Endothelial cell of umbilical vein (primary cell): ENCODE data around the gene ROPN1. TPM values are rescaled to one million over a fixed set of nuclear protein-coding genes. Genes with fewer than 3 reads are reported as not detected.

Experiments
- BruUV-seq: library from RNA; stranded (reverse); fragments of 400-500 nt; replicated peaks from 2 replicates; lab custom pipeline; 2021; lab: Mats Ljungman, UMichigan
- CTCF ChIA-PET: fragments of 300-600, 350-600 bp; sonication (Branson Sonifier 250); formaldehyde crosslinking; loops from one replicate; lab custom pipeline; 2021; ENCODE audit warnings: antibody characterized with exemption, inconsistent platforms; lab: Charles Lee
- POLR2A ChIA-PET: fragments of 300-600, 350-600 bp; sonication (Branson Sonifier 250); formaldehyde crosslinking; loops from one replicate; lab custom pipeline; 2021; ENCODE audit warnings: antibody characterized with exemption, inconsistent platforms; lab: Charles Lee
- DNase-seq: peaks from one replicate; pipeline ENCODE4 v3.0.0-alpha.2; 2011; ENCODE audit warnings: low read depth, low spot score
- FAIRE-seq: peaks from 2 replicates; lab custom pipeline; 2011; peaks lifted over from hg19 to GRCh38; lab: Jason Lieb, UNC
- H2AFZ ChIP-seq: 2 replicates; pipeline ENCODE4 v1.6.0; 2012; ENCODE audit warnings: low read depth, low read length, control low read depth, inconsistent platforms
- H3K27ac ChIP-seq: 2 replicates; pipeline ENCODE4 v1.5.1; 2011; ENCODE audit warnings: low read depth, mild to moderate bottlenecking, control low read depth, low read length, moderate library complexity; ENCODE audit not compliant: insufficient read depth
- H3K27me3 ChIP-seq, 2 experiments: 2 replicates each; pipeline versions ENCODE4 v1.6.0 to v1.6.1; 2011; ENCODE audit warnings: low read length in 2 of 2, mixed read lengths in 1 of 2; ENCODE audit not compliant: control insufficient read depth in 2 of 2, insufficient read depth in 2 of 2
- H3K36me3 ChIP-seq, 2 experiments: 2 replicates in 1 of 2; 3 replicates in 1 of 2; pipeline ENCODE4 v1.5.1; 2011; ENCODE audit warnings: low read length in 2 of 2, mild to moderate bottlenecking in 1 of 2, moderate library complexity in 1 of 2; ENCODE audit not compliant: control insufficient read depth in 2 of 2, insufficient read depth in 2 of 2; ENCODE audit errors: extremely low read depth in 1 of 2
- H3K4me1 ChIP-seq: 3 replicates; pipeline ENCODE4 v1.5.1; 2011; ENCODE audit warnings: mild to moderate bottlenecking, low read length; ENCODE audit not compliant: control insufficient read depth, insufficient read depth; ENCODE audit errors: extremely low read depth
- H3K4me2 ChIP-seq: 2 replicates; pipeline ENCODE4 v1.6.1; 2011; ENCODE audit warnings: low read length, control low read depth, mixed read lengths; ENCODE audit not compliant: insufficient read depth
- H3K4me3 ChIP-seq, 3 experiments: fragments of 200-600 bp in 1 of 3; sonication (generic), shearing (Covaris generic) in 1 of 3; replicated peaks in 1 of 3; 2 replicates each; pipeline ENCODE4 v1.5.1; 2011 to 2016; ENCODE audit warnings: control low read depth in 3 of 3, low read length in 3 of 3, mild to moderate bottlenecking in 2 of 3, inconsistent platforms in 1 of 3, low read depth in 1 of 3, moderate library complexity in 1 of 3; ENCODE audit not compliant: insufficient read depth in 1 of 3
- H3K79me2 ChIP-seq: 2 replicates; pipeline ENCODE4 v1.6.0; 2012; ENCODE audit warnings: low read length, inconsistent platforms; ENCODE audit not compliant: control insufficient read depth, insufficient read depth
- H3K9ac ChIP-seq: replicated peaks from 2 replicates; pipeline ENCODE3; 2011; ENCODE audit warnings: low read length, control low read depth; ENCODE audit not compliant: insufficient read depth; ENCODE audit errors: extremely low read depth
- H3K9me1 ChIP-seq: replicated peaks from 3 replicates; pipeline ENCODE4 v1.6.0; 2011; ENCODE audit warnings: mild to moderate bottlenecking, low read length; ENCODE audit not compliant: control insufficient read depth, insufficient read depth; ENCODE audit errors: extremely low read depth
- H3K9me3 ChIP-seq: replicated peaks from 2 replicates; pipeline ENCODE4 v1.5.1; 2012; ENCODE audit warnings: low read length, inconsistent platforms; ENCODE audit not compliant: control insufficient read depth, insufficient read depth
- H4K20me1 ChIP-seq: replicated peaks from 2 replicates; pipeline ENCODE3; 2011; ENCODE audit warnings: mild to moderate bottlenecking, low read length; ENCODE audit not compliant: control insufficient read depth, insufficient read depth; ENCODE audit errors: extremely low read depth
- EZH2 ChIP-seq: IDR thresholded peaks from 2 replicates; pipeline ENCODE4 v1.6.1; 2012; ENCODE audit warnings: borderline replicate concordance, low read depth, mild to moderate bottlenecking, moderate library complexity, low read length, inconsistent platforms; ENCODE audit not compliant: severe bottlenecking
- GATA2 ChIP-seq: IDR thresholded peaks from 2 replicates; pipeline ENCODE4 v1.7.0; 2011; ENCODE audit warnings: low read depth, mild to moderate bottlenecking, moderate library complexity, mixed read lengths, low read length; ENCODE audit not compliant: insufficient read length, insufficient read depth
- MYC ChIP-seq: IDR thresholded peaks from one replicate; pipeline ENCODE4 v1.6.1; 2011; ENCODE audit warnings: mild to moderate bottlenecking, low read depth, low read length
- POLR2A ChIP-seq: IDR thresholded peaks from 2 replicates; pipeline ENCODE4 v1.6.1; 2012; ENCODE audit warnings: low read depth, mild to moderate bottlenecking, control low read depth, low read length
- POLR2AphosphoS5 ChIP-seq: IDR thresholded peaks from 2 replicates; pipeline ENCODE4 v1.6.1; 2012; ENCODE audit warnings: low read depth, mild to moderate bottlenecking, control low read depth, low read length, moderate library complexity; ENCODE audit not compliant: insufficient read depth
- dilution Hi-C: fragments of 300-500 bp; cut with MboI; formaldehyde crosslinking; loops from one replicate; pipeline ENCODE4 v1.15.0; 2019; ENCODE audit warnings: low sequenced_read_pairs; ENCODE audit not compliant: extremely low pct_ligation_motif_present
- intact Hi-C: fragments of 100-400 bp; cut with micrococcal nuclease; formaldehyde crosslinking; loops from one replicate; pipeline ENCODE4 v1.10.0; 2022
- polyA plus RNA-seq, 4 experiments: library from polyadenylated mRNA; depleted of rRNA in 3 of 4; stranded (reverse) in 3 of 4; unstranded in 1 of 4; fragments of >200 nt; gene quantifications; 2 replicates each; pipeline versions ENCODE4 v1.2.1 to v1.2.3, GENCODE V29; 2011 to 2012; ENCODE audit warnings: missing spikeins in 1 of 4
- total RNA-seq: library from RNA; stranded (reverse); gene quantifications from 2 replicates; pipeline ENCODE4 v1.2.3, GENCODE V29; 2021
- TF ChIP-seq, protein P1 (sequence below), 2 donors: IDR thresholded peaks; 1 replicate in 1 of 2; 2 replicates in 1 of 2; pipeline ENCODE4 v1.5.1; 2011; ENCODE audit warnings: low read length in 2 of 2, mild to moderate bottlenecking in 2 of 2, moderate library complexity in 2 of 2, control low read depth in 1 of 2, inconsistent platforms in 1 of 2, low read depth in 1 of 2; ENCODE audit not compliant: insufficient read depth in 1 of 2; ENCODE audit errors: extremely low read depth in 1 of 2
- TF ChIP-seq, protein P2 (sequence below): IDR thresholded peaks from 2 replicates; pipeline ENCODE4 v1.6.1; 2011; ENCODE audit not compliant: insufficient read depth, insufficient read length

The ROPN1 gene
- total and polyA plus RNA-seq, 2 donors (not counting 3 experiments of a cell fraction or from before 2014, with no cell fraction given), result not detected

DNA sequence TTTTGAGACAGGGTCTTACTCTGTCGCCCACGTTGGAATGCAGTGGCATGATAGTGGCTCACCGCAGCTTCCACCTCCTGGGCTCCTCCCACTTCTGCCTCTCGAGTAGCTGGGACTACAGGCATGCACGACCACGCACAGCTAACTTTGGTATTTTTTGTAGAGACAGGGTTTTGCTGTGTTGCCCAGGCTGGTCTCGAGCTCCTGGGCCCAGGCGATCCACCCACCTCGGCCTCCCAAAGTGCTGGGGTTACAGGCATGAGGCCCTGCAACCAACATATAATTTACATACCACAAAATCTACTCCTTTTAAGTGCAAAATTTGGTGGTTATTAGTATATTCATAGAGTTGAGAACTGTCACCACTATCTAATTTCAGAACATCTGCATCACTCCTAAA, 62.6 kb downstream of the ROPN1 start:
- no peaks in the 10 kb centered on the region for H3K27me3 ChIP-seq
- no peak overlapping the region for H3K9ac ChIP-seq
- POLR2A ChIA-PET, result no interaction called here
- H3K4me1 ChIP-seq, result no peaks in the 10 kb centered on the region
- intact Hi-C loops (no loop called here), dilution Hi-C loops (no loop called here)
- no peak overlapping the region for H3K4me2 ChIP-seq
- no peaks in the 10 kb centered on the region for H4K20me1 ChIP-seq
- H3K79me2 ChIP-seq, result no peaks in the 10 kb centered on the region
- H3K9me1 ChIP-seq, result no peaks in the 10 kb centered on the region
- CTCF ChIA-PET, result interaction anchor here (0.6 to 2.0 kb wide), 2 partner anchors 12 to 66 kb away, joined by 5 read pairs; no protein-coding TSS in a partner anchor
- DNase-seq, result no peak
- peaks cover 0 to 9% of the 10 kb centered on the region in 2 experiments for H3K36me3 ChIP-seq
- no peak overlapping the region for H3K4me3 ChIP-seq
- no peaks in the 10 kb centered on the region for H3K9me3 ChIP-seq
- TF ChIP-seq, protein P1, sequence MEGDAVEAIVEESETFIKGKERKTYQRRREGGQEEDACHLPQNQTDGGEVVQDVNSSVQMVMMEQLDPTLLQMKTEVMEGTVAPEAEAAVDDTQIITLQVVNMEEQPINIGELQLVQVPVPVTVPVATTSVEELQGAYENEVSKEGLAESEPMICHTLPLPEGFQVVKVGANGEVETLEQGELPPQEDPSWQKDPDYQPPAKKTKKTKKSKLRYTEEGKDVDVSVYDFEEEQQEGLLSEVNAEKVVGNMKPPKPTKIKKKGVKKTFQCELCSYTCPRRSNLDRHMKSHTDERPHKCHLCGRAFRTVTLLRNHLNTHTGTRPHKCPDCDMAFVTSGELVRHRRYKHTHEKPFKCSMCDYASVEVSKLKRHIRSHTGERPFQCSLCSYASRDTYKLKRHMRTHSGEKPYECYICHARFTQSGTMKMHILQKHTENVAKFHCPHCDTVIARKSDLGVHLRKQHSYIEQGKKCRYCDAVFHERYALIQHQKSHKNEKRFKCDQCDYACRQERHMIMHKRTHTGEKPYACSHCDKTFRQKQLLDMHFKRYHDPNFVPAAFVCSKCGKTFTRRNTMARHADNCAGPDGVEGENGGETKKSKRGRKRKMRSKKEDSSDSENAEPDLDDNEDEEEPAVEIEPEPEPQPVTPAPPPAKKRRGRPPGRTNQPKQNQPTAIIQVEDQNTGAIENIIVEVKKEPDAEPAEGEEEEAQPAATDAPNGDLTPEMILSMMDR (IDR thresholded peaks at IDR 0.05; ENCODE audit: extremely low read depth in 1 of 2, insufficient read depth in 1 of 2, low read depth in 1 of 2, low read length in 2 of 2), result no peak
- no peak for TF ChIP-seq GATA2
- no peak for TF ChIP-seq MYC
- H3K27ac ChIP-seq, result no peak overlapping the region
- no peak for FAIRE-seq
- no peak overlapping the region for H2AFZ ChIP-seq
- BruUV-seq, result no TSS peak

DNA sequence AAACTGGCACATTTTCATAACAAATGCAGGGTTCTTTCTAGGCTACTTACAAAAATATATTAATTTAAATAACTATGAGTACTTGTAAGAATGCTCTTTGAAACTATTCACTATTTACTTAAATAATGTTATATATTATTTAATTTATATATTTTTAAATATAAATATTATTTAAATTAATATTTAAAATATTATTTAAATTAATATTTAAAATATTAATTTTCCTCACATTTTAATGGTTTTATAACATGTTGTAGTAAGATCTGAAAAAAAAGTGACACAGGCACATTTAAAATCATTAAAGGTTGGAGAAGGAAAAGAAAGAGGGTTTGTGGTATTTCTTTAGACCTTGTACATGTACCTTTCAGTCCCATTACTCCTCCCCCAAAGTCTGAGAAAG, 65.5 kb downstream of the ROPN1 start:
- TF ChIP-seq EZH2 (no peak), MYC (no peak), POLR2AphosphoS5 (no peak), POLR2A (no peak), GATA2 (no peak)
- TF ChIP-seq, protein P2, sequence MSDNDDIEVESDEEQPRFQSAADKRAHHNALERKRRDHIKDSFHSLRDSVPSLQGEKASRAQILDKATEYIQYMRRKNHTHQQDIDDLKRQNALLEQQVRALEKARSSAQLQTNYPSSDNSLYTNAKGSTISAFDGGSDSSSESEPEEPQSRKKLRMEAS, result no peak
- TF ChIP-seq, protein P1 (IDR thresholded peaks at IDR 0.05; ENCODE audit: extremely low read depth in 1 of 2, insufficient read depth in 1 of 2, low read depth in 1 of 2, low read length in 2 of 2), result no peak
- DNase-seq (no peak), FAIRE-seq (no peak)
- Histone ChIP-seq H3K9ac (no peak overlapping the region), H3K4me2 (no peak overlapping the region), H4K20me1 (no peaks in the 10 kb centered on the region), H3K27ac (no peak overlapping the region), H3K4me1 (no peaks in the 10 kb centered on the region), H3K9me1 (no peaks in the 10 kb centered on the region), H3K9me3 (no peaks in the 10 kb centered on the region), H3K4me3 (no peak overlapping the region), H3K27me3 (no peaks in the 10 kb centered on the region), H3K36me3 (peaks cover 0 to 4% of the 10 kb centered on the region in 2 experiments), H3K79me2 (no peaks in the 10 kb centered on the region), H2AFZ (no peak overlapping the region)
- BruUV-seq, result no TSS peak
- intact Hi-C loops, result no loop called here
- POLR2A ChIA-PET, result no interaction called here
- CTCF ChIA-PET, result interaction anchor here (0.6 kb wide), 1 partner anchor 22 kb away, joined by 3 read pairs; no protein-coding TSS in a partner anchor
- dilution Hi-C loops, result no loop called here
